ENCODE data around the gene NUCKS1.

- peak; percentile 9 for TF ChIP-seq CTCF (IDR thresholded peaks at IDR 0.05; ENCODE audit: insufficient read depth, low read length, poor library complexity, severe bottlenecking)
- no peak for TF ChIP-seq EZH2phosphoT487 (conservative IDR thresholded peaks at IDR 0.05; ENCODE audit: low read length)
Measured at GRCh38 chr1:205672395-205672889, 77.5 kb downstream of the NUCKS1 start.
